A204.1 (cell line): ENCODE results near the gene ZBTB11.
"Not testable (repeated sequence)": the region's sequence is repeated elsewhere in the genome, so short reads cannot be mapped to it uniquely, and the experiment has no call there.

ENCODE experiments used
- FAIRE-seq: peaks from 2 replicates; lab custom pipeline; 2012; peaks lifted over from hg19 to GRCh38; lab: Jason Lieb, UNC

Gene ZBTB11

GRCh38 chr3:101691685-101692671 is 15.0 kb upstream of the ZBTB11 start:
- not testable (repeated sequence) for FAIRE-seq

GRCh38 chr3:101690972-101691371 is 14.0 kb upstream of the ZBTB11 start:
- FAIRE-seq: no peak

- FAIRE-seq: no peak
Measured at GRCh38 chr3:101689286-101689685, 12.4 kb upstream of the ZBTB11 start.

- no peak for FAIRE-seq
Measured at GRCh38 chr3:101687142-101687931, 10.4 kb upstream of the ZBTB11 start.

DNA sequence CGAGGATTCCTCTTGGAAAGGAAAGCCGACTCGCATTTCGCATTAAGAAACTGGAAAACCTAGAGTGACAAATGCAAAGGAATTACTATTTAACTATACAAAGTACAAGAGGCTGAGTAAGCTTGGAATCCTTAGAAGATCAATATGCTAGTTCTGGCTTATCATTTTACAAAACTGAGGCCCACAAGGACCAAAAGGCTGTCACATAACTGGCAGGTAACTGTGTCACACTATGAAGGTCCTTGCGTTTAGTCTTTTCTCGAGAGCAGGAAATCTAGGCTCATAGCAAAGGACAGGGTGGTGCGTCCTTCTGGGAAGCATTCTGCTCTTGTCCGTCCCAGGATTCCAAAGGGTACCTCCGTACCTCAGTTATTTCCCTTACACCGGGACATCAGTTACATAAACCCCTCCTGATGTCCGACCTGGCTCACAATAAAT is 9.0 kb upstream of the ZBTB11 start:
- no peak for FAIRE-seq

DNA sequence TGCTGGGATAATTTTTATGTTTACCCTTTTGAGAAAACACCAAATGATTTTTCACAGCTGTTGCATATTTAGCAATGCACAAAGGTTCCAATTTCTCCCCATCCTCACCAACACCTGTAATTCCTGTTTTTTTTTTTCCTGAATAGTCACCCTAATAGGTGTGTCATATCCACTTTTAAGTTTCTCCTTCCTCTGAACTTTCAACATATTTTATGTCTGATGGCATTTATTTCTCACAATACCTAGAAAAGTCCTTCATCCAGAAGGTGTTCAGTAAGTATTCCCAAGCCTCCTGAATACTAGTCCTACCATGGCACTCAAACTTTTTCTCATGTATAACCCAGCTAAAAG is 8.1 kb upstream of the ZBTB11 start:
- no peak for FAIRE-seq

- FAIRE-seq: no peak
Measured at GRCh38 chr3:101680466-101680865, 3.5 kb upstream of the ZBTB11 start.

DNA sequence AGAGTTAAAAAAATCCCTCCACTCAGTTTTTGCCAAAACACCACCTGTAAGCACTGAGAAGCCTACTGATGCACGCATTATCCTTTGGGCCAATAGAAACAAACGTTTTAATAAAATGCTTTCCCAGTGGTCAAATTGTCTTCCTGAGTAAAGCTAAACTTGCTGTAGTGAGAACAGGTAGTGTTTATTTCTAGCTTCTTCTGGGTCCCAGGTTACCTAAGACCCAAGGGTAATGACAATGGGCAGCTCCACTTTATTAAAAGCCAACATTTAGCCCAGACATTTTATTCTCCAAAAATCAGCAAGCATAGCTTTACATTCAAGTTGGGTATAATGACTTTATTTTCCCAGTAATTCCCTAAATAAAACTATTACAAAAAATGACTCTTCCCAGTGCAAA is 1.9 kb upstream of the ZBTB11 start:
- not testable (repeated sequence) for FAIRE-seq

GRCh38 chr3:101677436-101678286 is 729 bp upstream of the ZBTB11 start:
- FAIRE-seq: no peak

GRCh38 chr3:101676216-101676764 is 642 bp downstream of the ZBTB11 start:
- FAIRE-seq: no peak

GRCh38 chr3:101675709-101676215 is 1.2 kb downstream of the ZBTB11 start:
- FAIRE-seq: no peak

DNA sequence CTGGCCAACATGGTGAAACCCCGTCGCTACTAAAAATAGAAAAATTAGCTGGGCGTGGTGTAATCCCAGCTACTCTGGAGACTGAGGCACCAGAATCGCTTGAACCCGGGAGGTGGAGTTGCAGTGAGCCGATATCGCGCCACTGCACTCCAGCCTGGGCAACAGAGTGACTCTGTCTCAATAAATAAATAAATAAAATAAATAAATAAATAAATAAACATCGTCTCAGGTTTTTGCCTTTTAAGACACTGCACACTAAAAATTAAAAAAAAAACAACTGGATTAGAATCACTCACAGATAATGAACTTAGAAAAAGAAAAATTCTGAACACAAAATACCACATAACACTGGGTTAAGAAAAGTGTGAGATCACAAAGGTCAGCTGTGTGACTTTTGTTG is 2.4 kb downstream of the ZBTB11 start:
- FAIRE-seq: no peak

DNA sequence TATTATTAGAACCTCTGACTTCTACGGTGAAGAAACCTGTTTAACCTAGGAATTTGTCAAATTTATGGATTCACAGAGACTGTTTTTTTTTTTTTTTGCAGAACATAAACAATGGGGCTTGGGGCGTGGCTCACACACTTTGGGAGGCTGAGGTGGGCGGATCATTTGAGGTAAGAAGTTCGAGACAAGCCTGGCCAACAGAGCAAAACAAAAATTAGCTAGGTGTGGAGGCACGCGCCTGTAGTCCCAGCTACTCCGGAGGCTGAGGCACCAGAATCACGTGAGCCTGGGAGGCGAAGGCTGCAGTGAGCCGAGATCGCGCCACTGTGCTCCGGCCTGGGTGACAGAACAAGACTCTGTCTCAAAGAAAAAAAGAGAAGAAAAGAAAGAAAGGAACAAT is 3.0 kb downstream of the ZBTB11 start:
- FAIRE-seq: no peak

- no peak for FAIRE-seq
Measured at GRCh38 chr3:101671014-101671413, 5.9 kb downstream of the ZBTB11 start.

DNA sequence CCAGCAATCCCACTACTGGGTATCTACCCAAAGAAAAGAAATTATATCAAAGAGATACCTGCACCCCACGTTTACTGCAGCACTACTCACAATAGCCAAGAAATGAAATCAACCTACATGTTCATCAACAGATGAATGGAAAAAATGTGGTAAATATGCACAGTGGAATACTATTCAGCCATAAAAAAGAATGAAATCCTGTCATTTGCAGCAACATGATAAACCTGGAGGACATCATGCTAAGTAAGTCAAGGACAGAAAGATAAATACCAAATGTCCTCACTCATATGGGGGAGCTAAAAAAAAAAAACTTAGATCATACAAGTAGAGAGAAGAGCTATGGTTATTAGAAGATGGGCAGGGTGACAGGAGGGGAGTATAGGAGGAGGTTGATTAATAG is 9.1 kb downstream of the ZBTB11 start:
- FAIRE-seq: no peak

- FAIRE-seq: no peak
Measured at GRCh38 chr3:101667331-101667730, 9.6 kb downstream of the ZBTB11 start.

- FAIRE-seq: no peak
Measured at GRCh38 chr3:101665851-101666250, 11.1 kb downstream of the ZBTB11 start.

- no peak for FAIRE-seq
Measured at GRCh38 chr3:101665357-101665756, 11.6 kb downstream of the ZBTB11 start.

GRCh38 chr3:101660714-101661113 is 16.2 kb downstream of the ZBTB11 start:
- FAIRE-seq: no peak

GRCh38 chr3:101656651-101657050 is 20.3 kb downstream of the ZBTB11 start:
- no peak for FAIRE-seq

DNA sequence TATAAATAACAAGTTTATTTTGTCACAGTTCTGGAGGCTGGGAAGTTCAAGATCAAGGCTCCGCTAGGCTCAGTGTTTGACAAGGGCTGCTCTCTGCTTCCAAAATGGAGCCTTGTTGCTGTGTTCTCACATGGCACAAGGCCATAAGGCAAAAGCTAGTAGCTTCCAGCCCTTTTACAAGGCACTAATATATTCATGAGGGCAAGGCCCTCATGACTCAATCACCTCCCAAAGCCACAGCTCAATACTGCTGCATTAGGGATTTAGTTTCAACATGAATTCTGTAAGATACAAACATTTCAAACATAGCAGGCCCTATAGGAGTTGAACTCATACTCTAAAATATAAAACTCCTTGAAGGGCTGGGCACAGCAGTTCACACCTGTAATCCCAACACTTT is 30.2 kb downstream of the ZBTB11 start:
- FAIRE-seq: no peak
